ENCODE measurements around the gene ZDHHC21.

Gene ZDHHC21

DNA sequence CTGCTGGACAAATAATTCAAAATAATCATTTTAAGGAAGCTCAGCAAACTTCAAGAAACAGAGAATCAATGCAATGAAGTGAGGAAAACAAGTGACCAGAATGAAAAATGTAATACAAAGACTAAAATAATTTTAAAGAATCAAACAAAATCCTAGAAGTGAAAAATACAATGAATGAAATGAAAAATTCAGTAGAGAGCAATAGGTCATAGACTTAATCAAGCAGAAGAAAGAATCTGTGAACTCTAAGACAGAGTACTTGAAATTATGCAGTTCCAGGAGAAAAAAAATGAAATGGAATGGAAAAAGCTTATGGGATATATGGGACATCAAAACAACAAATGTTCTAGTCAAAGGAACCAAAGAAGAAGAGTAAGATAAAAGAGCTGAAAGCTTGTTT, 11.8 kb upstream of the ZDHHC21 start:
- no peak for TF ChIP-seq CTCF (IDR thresholded peaks at IDR 0.05; ENCODE audit: control extremely low read depth, extremely low read depth, low read depth, missing control alignments)
- POLR2A ChIA-PET: no interaction called here
- CTCF ChIA-PET: interaction anchor here (1.4 to 1.5 kb wide), 3 partner anchors 9 to 11 kb away, joined by 3 to 5 read pairs (median 4); no protein-coding TSS in a partner anchor
- no peak for DNase-seq (ENCODE audit: extremely low spot score)

DNA sequence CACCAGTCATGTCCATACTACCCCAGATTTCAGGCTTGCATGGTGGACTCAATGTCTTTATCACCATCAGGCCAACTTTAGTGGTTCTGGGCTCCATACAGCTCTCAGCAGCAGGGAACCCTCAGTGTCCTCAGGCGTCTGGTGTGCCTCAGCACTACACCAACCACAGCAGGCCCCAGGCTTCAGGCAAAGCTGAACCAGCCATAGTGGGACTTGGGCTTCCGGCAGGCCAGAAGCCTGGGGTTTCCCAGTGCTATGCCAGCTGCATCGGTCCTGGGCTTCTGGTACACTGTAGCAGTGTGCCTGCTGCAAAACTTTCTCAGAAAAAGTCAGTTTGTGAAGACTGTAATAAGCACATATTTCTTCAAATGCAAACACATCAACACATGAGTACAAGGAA, 11.0 kb upstream of the ZDHHC21 start:
- ChIA-PET CTCF (interaction anchor here (1.4 kb wide), 1 partner anchor 10 kb away, joined by 3 read pairs; no protein-coding TSS in a partner anchor), POLR2A (no interaction called here)
- DNase-seq (ENCODE audit: extremely low spot score): no peak
- no peak for TF ChIP-seq CTCF (IDR thresholded peaks at IDR 0.05; ENCODE audit: control extremely low read depth, extremely low read depth, low read depth, missing control alignments)

DNA sequence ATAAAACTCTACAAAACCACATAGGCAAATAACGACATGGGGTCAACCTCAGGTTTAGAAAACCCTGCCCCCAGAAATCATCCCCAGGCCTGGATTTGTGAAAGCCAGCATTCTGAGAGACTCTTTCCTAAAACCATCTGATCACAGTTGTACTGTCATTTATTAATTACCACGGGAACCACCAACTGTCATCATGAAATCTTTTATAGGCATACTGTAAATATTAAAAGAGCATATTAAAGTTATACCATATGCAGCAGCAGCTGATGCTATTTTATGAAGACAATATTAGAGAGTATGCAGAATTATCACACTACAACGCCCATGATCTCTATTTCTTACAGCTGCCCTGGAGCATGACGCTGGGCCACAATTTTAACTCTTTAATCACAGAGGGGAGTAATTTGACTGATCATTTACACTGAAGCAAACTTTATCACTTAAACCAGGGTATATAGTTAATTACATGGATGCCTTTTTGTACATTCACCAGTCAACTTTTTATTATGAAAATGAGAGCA, 9.0 kb upstream of the ZDHHC21 start:
- TF ChIP-seq CTCF (IDR thresholded peaks at IDR 0.05; ENCODE audit: control extremely low read depth, extremely low read depth, low read depth, missing control alignments): no peak
- ChIA-PET POLR2A (no interaction called here), CTCF (no interaction called here)
- no peak for DNase-seq (ENCODE audit: extremely low spot score)

- ChIA-PET CTCF (interaction anchor here (1.0 to 4.0 kb wide), 5 partner anchors 16 to 77 kb away, joined by 3 to 17 read pairs (median 4); no protein-coding TSS in a partner anchor), POLR2A (no interaction called here)
- TF ChIP-seq CTCF (IDR thresholded peaks at IDR 0.05; ENCODE audit: control extremely low read depth, extremely low read depth, low read depth, missing control alignments): peak; percentile 11
- peak; percentile 55 for DNase-seq (ENCODE audit: extremely low spot score)
These were observed 572 bp downstream of the ZDHHC21 start for GRCh38 chr9:14692470-14693250.

DNA sequence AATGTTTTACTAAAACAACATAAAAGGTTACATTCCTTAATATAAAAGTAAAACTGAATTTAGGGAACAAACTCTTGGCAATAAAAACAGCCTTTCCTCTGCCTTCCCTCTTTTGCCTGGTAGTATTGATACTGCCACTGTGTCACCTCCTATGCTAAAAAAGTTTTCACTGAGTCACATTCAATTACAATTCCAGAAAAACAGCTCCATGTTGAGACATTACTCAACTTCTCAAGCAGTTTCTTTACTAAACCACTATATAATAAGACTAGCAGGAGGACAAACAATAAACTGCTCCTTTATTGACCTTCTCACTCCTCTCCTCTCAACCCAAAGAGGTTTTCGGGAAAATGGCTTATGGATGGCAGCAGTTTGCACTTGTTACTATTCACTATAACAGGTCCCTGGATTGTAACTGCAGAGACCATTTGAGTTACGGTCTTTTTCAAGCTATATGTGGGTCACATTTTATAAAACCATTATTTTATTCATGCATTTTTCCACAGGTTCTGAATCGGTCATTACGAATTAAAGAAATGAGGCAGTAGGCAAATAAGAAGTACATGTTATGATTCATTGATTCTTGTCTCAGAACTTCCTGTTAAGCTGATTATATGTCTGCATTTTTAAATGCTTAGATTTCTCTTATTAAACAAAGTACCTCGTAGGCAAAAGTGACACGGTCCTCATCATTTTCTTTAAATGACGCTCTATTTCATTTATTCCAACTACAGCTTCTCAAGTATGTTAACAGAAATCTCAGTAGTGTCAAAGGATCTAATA, 2.1 kb downstream of the ZDHHC21 start:
- POLR2A ChIA-PET: interaction anchor here (0.8 kb wide), 1 partner anchor 64 kb away, joined by 4 read pairs; no protein-coding TSS in a partner anchor
- no peak for TF ChIP-seq CTCF (IDR thresholded peaks at IDR 0.05; ENCODE audit: control extremely low read depth, extremely low read depth, low read depth, missing control alignments)
- CTCF ChIA-PET: interaction anchor here (0.9 to 4.0 kb wide), 3 partner anchors 15 to 74 kb away, joined by 3 to 17 read pairs (median 5); no protein-coding TSS in a partner anchor
- no peak for DNase-seq (ENCODE audit: extremely low spot score)

DNA sequence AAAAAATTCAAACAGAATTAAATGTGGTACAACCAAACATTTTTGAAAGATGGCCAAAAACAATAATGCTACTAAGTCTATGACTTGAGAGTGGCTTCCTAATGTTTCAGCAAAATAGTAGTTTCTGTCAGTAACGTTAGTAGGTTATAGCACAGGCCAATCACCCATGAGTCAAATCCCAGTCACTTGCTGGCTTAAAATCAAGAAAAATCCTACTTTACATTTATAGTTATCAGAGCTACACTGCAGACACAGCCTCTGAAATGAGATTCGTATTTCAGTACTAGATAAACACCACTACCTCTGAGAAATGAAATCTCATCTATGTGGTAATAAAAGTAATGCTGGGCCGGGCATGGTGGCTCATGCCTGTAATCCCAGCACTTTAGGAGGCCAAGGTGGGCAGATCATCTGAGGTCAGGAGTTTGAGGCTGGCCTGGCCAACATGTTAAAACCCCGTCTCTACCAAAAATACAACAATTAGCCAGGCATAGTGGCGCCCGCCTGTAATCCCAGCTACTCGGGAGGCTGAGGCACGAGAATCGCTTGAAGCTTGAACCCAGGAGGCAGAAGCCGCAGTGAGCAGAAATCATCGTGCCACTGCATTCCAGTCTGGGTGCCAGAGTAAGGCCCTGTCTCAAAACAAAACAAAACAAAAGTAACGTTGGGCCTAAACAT, 6.1 kb downstream of the ZDHHC21 start:
- POLR2A ChIA-PET: no interaction called here
- CTCF ChIA-PET: interaction anchor here (1.3 to 2.0 kb wide), 4 partner anchors 12 to 74 kb away, joined by 3 to 6 read pairs (median 5); no protein-coding TSS in a partner anchor

More for the DNA sequence above, 6.1 kb downstream of the ZDHHC21 start:
- TF ChIP-seq CTCF (IDR thresholded peaks at IDR 0.05; ENCODE audit: control extremely low read depth, extremely low read depth, low read depth, missing control alignments): no peak
- no peak for DNase-seq (ENCODE audit: extremely low spot score)

All from GM10248 (cell line).